Muscle layer of duodenum (tissue), 2 donors: ENCODE data around the gene ACVR1B.
A peak's percentile ranks its signal among the peaks of the same experiment; 100 is the strongest.

Source experiments
- H3K27ac ChIP-seq: one replicate; pipeline ENCODE4 v1.7.0; 2013; ENCODE audit warnings: mild to moderate bottlenecking, low read length
- H3K27me3 ChIP-seq: one replicate; pipeline ENCODE4 v1.7.0; 2013; ENCODE audit warnings: low read depth, mild to moderate bottlenecking, control low read depth, low read length
- H3K36me3 ChIP-seq, 2 donors: one replicate each; pipeline ENCODE4 v1.7.0; 2013; ENCODE audit warnings: low read length in 2 of 2, control low read depth in 1 of 2, mild to moderate bottlenecking in 1 of 2; ENCODE audit not compliant: insufficient read depth in 2 of 2, control insufficient read depth in 1 of 2
- H3K4me1 ChIP-seq, 2 donors: one replicate each; pipeline ENCODE4 v1.7.0; 2013; ENCODE audit warnings: low read length in 2 of 2, mild to moderate bottlenecking in 2 of 2, control low read depth in 1 of 2, moderate library complexity in 1 of 2; ENCODE audit not compliant: insufficient read depth in 2 of 2, control insufficient read depth in 1 of 2
- H3K4me3 ChIP-seq, 2 donors: one replicate each; pipeline ENCODE4 v1.7.0; 2013; ENCODE audit warnings: low read length in 2 of 2, low read depth in 1 of 2, mild to moderate bottlenecking in 1 of 2
- H3K9me3 ChIP-seq, 2 donors: one replicate each; pipeline ENCODE4 v1.7.0; 2013; ENCODE audit warnings: low read length in 2 of 2, control low read depth in 1 of 2, mild to moderate bottlenecking in 1 of 2; ENCODE audit not compliant: control insufficient read depth in 1 of 2
- donor health status: healthy.

ACVR1B gene

DNA sequence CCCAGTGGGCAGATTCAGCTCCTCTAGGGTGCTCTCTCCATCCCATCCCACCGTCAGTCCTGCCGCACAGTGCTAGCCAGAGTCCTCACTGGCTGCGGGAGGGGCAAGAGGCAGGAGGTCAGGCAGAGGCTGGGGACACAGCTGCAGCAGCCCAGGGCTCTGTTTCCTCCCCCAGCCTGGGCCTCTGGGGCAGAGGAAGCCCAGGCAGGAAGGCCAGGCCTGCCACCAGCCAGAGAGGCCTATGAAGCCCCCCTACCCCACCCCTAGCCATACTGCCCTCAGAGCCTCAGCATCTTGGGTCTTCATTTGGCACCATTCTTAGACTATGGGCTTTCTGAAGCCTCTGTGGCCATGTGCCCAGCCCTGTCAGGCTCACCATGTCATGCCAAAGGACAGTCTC is 40.8 kb upstream of the ACVR1B start:
- Histone ChIP-seq H3K4me3 (no peak overlapping the region), H3K4me1 (peaks cover 0 to 38% of the 10 kb centered on the region in 2 donors), H3K27ac (peak overlapping the region; percentile 47), H3K36me3 (peaks cover 0 to 8% of the 10 kb centered on the region in 2 donors), H3K9me3 (no peaks in the 10 kb centered on the region), H3K27me3 (peaks cover 6% of the 10 kb centered on the region)

GRCh38 chr12:51911307-51911706 is 40.2 kb upstream of the ACVR1B start:
- Histone ChIP-seq H3K4me1 (peaks cover 0 to 38% of the 10 kb centered on the region in 2 donors), H3K27me3 (peaks cover 6% of the 10 kb centered on the region), H3K9me3 (no peaks in the 10 kb centered on the region), H3K36me3 (peaks cover 0 to 8% of the 10 kb centered on the region in 2 donors), H3K4me3 (peak overlapping the region in 1 of 2 donors; percentile 7), H3K27ac (no peak overlapping the region)

- Histone ChIP-seq H3K9me3 (no peaks in the 10 kb centered on the region), H3K36me3 (peaks cover 0 to 8% of the 10 kb centered on the region in 2 donors), H3K27ac (peak overlapping the region; percentile 49), H3K4me3 (peak overlapping the region; percentile 7 to 17), H3K4me1 (peaks cover 0 to 37% of the 10 kb centered on the region in 2 donors), H3K27me3 (peaks cover 6% of the 10 kb centered on the region)
Measured at GRCh38 chr12:51911788-51912711, 39.4 kb upstream of the ACVR1B start.

- peaks cover 0 to 8% of the 10 kb centered on the region in 2 donors for H3K36me3 ChIP-seq
- no peaks in the 10 kb centered on the region for H3K9me3 ChIP-seq
- H3K27ac ChIP-seq = peak overlapping the region; percentile 49
- H3K4me1 ChIP-seq = peaks cover 0 to 34% of the 10 kb centered on the region in 2 donors
- H3K27me3 ChIP-seq = no peaks in the 10 kb centered on the region
- peak overlapping the region in 1 of 2 donors; percentile 17 for H3K4me3 ChIP-seq
Measured at GRCh38 chr12:51913071-51914033, 38.1 kb upstream of the ACVR1B start.

GRCh38 chr12:51914034-51914923 is 37.2 kb upstream of the ACVR1B start:
- H3K4me1 ChIP-seq = peaks cover 0 to 34% of the 10 kb centered on the region in 2 donors
- H3K4me3 ChIP-seq = no peak overlapping the region
- peaks cover 0 to 8% of the 10 kb centered on the region in 2 donors for H3K36me3 ChIP-seq
- H3K27ac ChIP-seq = no peak overlapping the region
- H3K27me3 ChIP-seq = no peaks in the 10 kb centered on the region
- H3K9me3 ChIP-seq = no peaks in the 10 kb centered on the region

DNA sequence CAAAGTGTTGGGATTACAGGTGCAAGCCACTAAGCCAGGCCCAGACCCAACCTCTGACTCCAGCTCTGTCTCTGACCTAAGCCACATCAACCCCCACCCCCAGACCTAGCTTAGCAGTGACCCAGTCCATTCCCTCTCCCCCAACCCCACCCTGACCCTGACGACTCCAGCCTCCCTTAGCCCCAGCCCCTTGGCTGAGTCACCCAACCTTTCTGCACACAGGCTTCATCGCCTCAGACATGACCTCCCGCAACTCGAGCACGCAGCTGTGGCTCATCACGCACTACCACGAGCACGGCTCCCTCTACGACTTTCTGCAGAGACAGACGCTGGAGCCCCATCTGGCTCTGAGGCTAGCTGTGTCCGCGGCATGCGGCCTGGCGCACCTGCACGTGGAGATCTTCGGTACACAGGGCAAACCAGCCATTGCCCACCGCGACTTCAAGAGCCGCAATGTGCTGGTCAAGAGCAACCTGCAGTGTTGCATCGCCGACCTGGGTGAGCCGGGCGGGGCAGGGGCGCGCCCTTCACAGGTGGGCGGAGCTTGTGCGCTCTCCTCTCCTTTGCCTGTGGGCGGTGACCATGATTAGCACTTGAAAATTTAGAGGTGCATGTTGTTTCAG is 36.4 kb upstream of the ACVR1B start:
- no peaks in the 10 kb centered on the region for H3K9me3 ChIP-seq
- no peak overlapping the region for H3K4me3 ChIP-seq
- H3K27me3 ChIP-seq = no peaks in the 10 kb centered on the region
- no peak overlapping the region for H3K27ac ChIP-seq
- H3K36me3 ChIP-seq = peaks cover 0 to 8% of the 10 kb centered on the region in 2 donors
- peaks cover 0 to 34% of the 10 kb centered on the region in 2 donors for H3K4me1 ChIP-seq

- no peak overlapping the region for H3K27ac ChIP-seq
- peaks cover 0 to 8% of the 10 kb centered on the region in 2 donors for H3K36me3 ChIP-seq
- H3K4me3 ChIP-seq = no peak overlapping the region
- peaks cover 0 to 27% of the 10 kb centered on the region in 2 donors for H3K4me1 ChIP-seq
- no peaks in the 10 kb centered on the region for H3K27me3 ChIP-seq
- H3K9me3 ChIP-seq = no peaks in the 10 kb centered on the region
Measured at GRCh38 chr12:51915951-51916350, 35.5 kb upstream of the ACVR1B start.

DNA sequence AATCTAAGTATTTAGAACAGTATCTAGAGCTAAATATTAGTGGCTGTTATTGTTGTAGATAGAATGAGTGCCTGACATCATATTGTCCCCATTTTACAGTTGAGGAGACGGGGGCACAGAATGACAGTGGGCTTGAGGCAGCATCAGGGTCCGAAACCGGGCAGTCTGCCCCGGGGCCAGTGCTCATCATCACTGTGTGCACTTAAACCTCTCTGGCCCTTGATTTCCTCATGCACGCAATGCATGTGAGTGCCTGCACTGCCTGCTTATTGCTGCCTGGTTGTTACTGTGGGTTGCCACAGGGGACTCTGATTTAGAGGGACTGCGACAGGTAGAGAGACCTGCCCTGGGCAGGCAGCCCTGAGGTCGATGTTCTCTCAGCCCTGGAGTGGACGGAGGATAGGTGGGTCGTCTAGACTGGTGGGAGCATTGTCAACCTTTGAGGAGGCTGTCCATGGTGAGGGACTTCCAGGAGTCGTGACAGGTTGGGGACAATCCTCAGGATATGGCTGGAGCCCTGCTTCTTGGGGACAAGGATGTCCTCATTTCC is 34.4 kb upstream of the ACVR1B start:
- H3K4me3 ChIP-seq = no peak overlapping the region
- peaks cover 0 to 8% of the 10 kb centered on the region in 2 donors for H3K36me3 ChIP-seq
- no peaks in the 10 kb centered on the region for H3K27me3 ChIP-seq
- peaks cover 0 to 18% of the 10 kb centered on the region in 2 donors for H3K4me1 ChIP-seq
- H3K27ac ChIP-seq = no peak overlapping the region
- H3K9me3 ChIP-seq = no peaks in the 10 kb centered on the region

GRCh38 chr12:51917746-51918453 is 33.6 kb upstream of the ACVR1B start:
- Histone ChIP-seq H3K27me3 (no peaks in the 10 kb centered on the region), H3K9me3 (no peaks in the 10 kb centered on the region), H3K4me1 (peaks cover under 1 to 14% of the 10 kb centered on the region in 2 donors), H3K4me3 (no peak overlapping the region), H3K36me3 (peaks cover 0 to 8% of the 10 kb centered on the region in 2 donors), H3K27ac (no peak overlapping the region)
